HepG2 (cell line): ENCODE measurements around the gene ZNF382. TPM values are rescaled to one million over a fixed set of nuclear protein-coding genes. Genes with fewer than 3 reads are reported as not detected.

ENCODE experiments used
- ARNT ChIP-seq: fragments of 450-650 bp; IDR thresholded peaks from 2 replicates; pipeline ENCODE4 v1.6.1; 2017
- ATF7 ChIP-seq, 2 experiments: fragments of 450-650 bp in 1 of 2; sonication (generic) in 1 of 2; formaldehyde crosslinking in 1 of 2; IDR thresholded peaks; 2 replicates each; pipeline versions ENCODE4 v1.4.0 to v1.6.1; 2016 to 2020; ENCODE audit warnings: antibody characterized with exemption in 1 of 2, mild to moderate bottlenecking in 1 of 2, missing genetic modification reagents in 1 of 2
- FOXC1 ChIP-seq: sonication (generic); formaldehyde crosslinking; IDR thresholded peaks from 2 replicates; pipeline ENCODE4 v1.8.0; 2022; ENCODE audit warnings: mild to moderate bottlenecking, missing genetic modification reagents, borderline replicate concordance
- FOXM1 ChIP-seq: sonication (generic); formaldehyde crosslinking; IDR thresholded peaks from 2 replicates; pipeline ENCODE4 v1.5.0; 2020; ENCODE audit warnings: missing genetic modification reagents
- GFI1 ChIP-seq: sonication (generic); formaldehyde crosslinking; IDR thresholded peaks from 2 replicates; pipeline ENCODE4 v1.5.0; 2020; ENCODE audit warnings: missing genetic modification reagents, mild to moderate bottlenecking, borderline replicate concordance
- GTF2F1 ChIP-seq: fragments of 150-350 bp; IDR thresholded peaks from 2 replicates; pipeline ENCODE4 v1.6.1; 2014; ENCODE audit warnings: low read length
- HDAC1 ChIP-seq: sonication (generic); formaldehyde crosslinking; IDR thresholded peaks from 2 replicates; pipeline ENCODE4 v1.5.1; 2020; ENCODE audit warnings: mild to moderate bottlenecking, missing genetic modification reagents
- HES4 ChIP-seq: sonication (generic); formaldehyde crosslinking; IDR thresholded peaks from 2 replicates; pipeline ENCODE4 v1.9.0; 2021; ENCODE audit warnings: mild to moderate bottlenecking, missing genetic modification reagents, borderline replicate concordance
- ISX ChIP-seq: sonication (generic); formaldehyde crosslinking; conservative IDR thresholded peaks from 2 replicates; pipeline ENCODE4 v1.5.0; 2020; ENCODE audit warnings: missing genetic modification reagents
- NFIC ChIP-seq: IDR thresholded peaks from 2 replicates; pipeline ENCODE4 v1.6.1; 2012; ENCODE audit warnings: mild to moderate bottlenecking, low read length, inconsistent platforms
- NR3C1 ChIP-seq: sonication (generic); formaldehyde crosslinking; IDR thresholded peaks from 2 replicates; pipeline ENCODE4 v1.4.0; 2020; ENCODE audit warnings: missing genetic modification reagents
- SIN3B ChIP-seq: fragments of 150-350 bp; IDR thresholded peaks from 2 replicates; pipeline ENCODE4 v1.6.1; 2014; ENCODE audit warnings: low read length
- SMAD1 ChIP-seq: sonication (generic); formaldehyde crosslinking; IDR thresholded peaks from 2 replicates; pipeline ENCODE4 v1.4.0; 2020; ENCODE audit warnings: missing genetic modification reagents, low read depth, mild to moderate bottlenecking, borderline replicate concordance
- SNRNP70 ChIP-seq: fragments of 200-400 bp; formaldehyde crosslinking; IDR thresholded peaks from 2 replicates; pipeline ENCODE4 v1.6.1; 2017; ENCODE audit warnings: mild to moderate bottlenecking, low read depth, low read length, moderate library complexity
- SRSF1 ChIP-seq: fragments of 200-400 bp; formaldehyde crosslinking; optimal IDR thresholded peaks from 2 replicates; pipeline ENCODE3; 2017; ENCODE audit warnings: mild to moderate bottlenecking, low read depth, low read length, moderate library complexity
- TAF15 ChIP-seq: fragments of 200-400 bp; formaldehyde crosslinking; IDR thresholded peaks from one replicate; pipeline ENCODE4 v1.6.1; 2018; ENCODE audit warnings: mild to moderate bottlenecking, low read depth, low read length; ENCODE audit not compliant: poor library complexity, severe bottlenecking
- TBP ChIP-seq: sonication (generic); formaldehyde crosslinking; IDR thresholded peaks from 2 replicates; pipeline ENCODE4 v1.5.0; 2020; ENCODE audit warnings: missing genetic modification reagents
- TCF7L2 ChIP-seq: IDR thresholded peaks from 2 replicates; pipeline ENCODE4 v1.6.1; 2011; ENCODE audit warnings: mild to moderate bottlenecking, low read depth, low read length, moderate library complexity
- TP53 ChIP-seq: sonication (generic); formaldehyde crosslinking; conservative IDR thresholded peaks from 2 replicates; pipeline ENCODE4 v1.4.0; 2020; ENCODE audit warnings: missing genetic modification reagents
- ZFAT ChIP-seq: sonication (generic); formaldehyde crosslinking; conservative IDR thresholded peaks from 2 replicates; pipeline ENCODE4 v1.8.1; 2023; ENCODE audit warnings: missing genetic modification reagents, inconsistent platforms
- ZMAT5 ChIP-seq: sonication (generic); formaldehyde crosslinking; IDR thresholded peaks from 2 replicates; pipeline ENCODE4 v1.5.0; 2020; ENCODE audit warnings: mild to moderate bottlenecking, low read depth, missing genetic modification reagents, borderline replicate concordance
- ZMYM4 ChIP-seq: sonication (generic); formaldehyde crosslinking; IDR thresholded peaks from 2 replicates; pipeline ENCODE4 v1.8.1; 2023; ENCODE audit warnings: mild to moderate bottlenecking, missing genetic modification reagents
- ZNF143 ChIP-seq: sonication (generic); formaldehyde crosslinking; IDR thresholded peaks from 2 replicates; pipeline ENCODE4 v1.4.0; 2020; ENCODE audit warnings: missing genetic modification reagents
- ZNF256 ChIP-seq: sonication (generic); formaldehyde crosslinking; conservative IDR thresholded peaks from 2 replicates; pipeline ENCODE4 v1.4.0; 2020; ENCODE audit warnings: missing genetic modification reagents
- ZNF335 ChIP-seq: sonication (generic); formaldehyde crosslinking; IDR thresholded peaks from 2 replicates; pipeline ENCODE4 v1.4.0; 2020; ENCODE audit warnings: missing genetic modification reagents
- ZNF354B ChIP-seq: sonication (generic); formaldehyde crosslinking; IDR thresholded peaks from 2 replicates; pipeline ENCODE4 v1.8.0; 2022; ENCODE audit warnings: mild to moderate bottlenecking, missing genetic modification reagents
- ZNF572 ChIP-seq: sonication (generic); formaldehyde crosslinking; IDR thresholded peaks from 2 replicates; pipeline ENCODE4 v1.5.1; 2020; ENCODE audit warnings: mild to moderate bottlenecking, missing genetic modification reagents
- polyA plus RNA-seq, 8 experiments: library from polyadenylated mRNA; depleted of rRNA in 3 of 8; stranded (reverse) in 7 of 8; unstranded in 1 of 8; fragments of >200 nt; fragmentation: Illumina TruSeq in 4 of 8; extraction: Trizol in 4 of 8; gene quantifications; 2 replicates each; pipeline versions ENCODE4 v1.2.1 to v1.2.3, GENCODE V29; 2011 to 2016; ENCODE audit warnings: low read depth in 4 of 8, missing spikeins in 1 of 8, mixed read lengths in 1 of 8; ENCODE audit not compliant: insufficient read depth in 1 of 8
- total RNA-seq, 5 experiments: library from RNA; depleted of rRNA; stranded (reverse); fragments of >200 nt; fragmentation: Illumina TruSeq; extraction: Trizol; gene quantifications; 2 replicates each; pipeline ENCODE4 v1.2.3, GENCODE V29; 2016; ENCODE audit warnings: low read depth in 1 of 5
- TF ChIP-seq, protein P1 (sequence below): sonication (generic); formaldehyde crosslinking; IDR thresholded peaks from 2 replicates; pipeline ENCODE4 v1.5.0; 2020; ENCODE audit warnings: missing genetic modification reagents
- TF ChIP-seq, protein P2 (sequence below): sonication (generic); formaldehyde crosslinking; IDR thresholded peaks from 2 replicates; pipeline ENCODE4 v1.4.0; 2020; ENCODE audit warnings: missing genetic modification reagents

ZNF382 gene
- total and polyA plus RNA-seq, 2 of the 13 experiments (the other 11 are each of a cell fraction or from before 2014, with no cell fraction given): 2.3 to 6.8 TPM

DNA sequence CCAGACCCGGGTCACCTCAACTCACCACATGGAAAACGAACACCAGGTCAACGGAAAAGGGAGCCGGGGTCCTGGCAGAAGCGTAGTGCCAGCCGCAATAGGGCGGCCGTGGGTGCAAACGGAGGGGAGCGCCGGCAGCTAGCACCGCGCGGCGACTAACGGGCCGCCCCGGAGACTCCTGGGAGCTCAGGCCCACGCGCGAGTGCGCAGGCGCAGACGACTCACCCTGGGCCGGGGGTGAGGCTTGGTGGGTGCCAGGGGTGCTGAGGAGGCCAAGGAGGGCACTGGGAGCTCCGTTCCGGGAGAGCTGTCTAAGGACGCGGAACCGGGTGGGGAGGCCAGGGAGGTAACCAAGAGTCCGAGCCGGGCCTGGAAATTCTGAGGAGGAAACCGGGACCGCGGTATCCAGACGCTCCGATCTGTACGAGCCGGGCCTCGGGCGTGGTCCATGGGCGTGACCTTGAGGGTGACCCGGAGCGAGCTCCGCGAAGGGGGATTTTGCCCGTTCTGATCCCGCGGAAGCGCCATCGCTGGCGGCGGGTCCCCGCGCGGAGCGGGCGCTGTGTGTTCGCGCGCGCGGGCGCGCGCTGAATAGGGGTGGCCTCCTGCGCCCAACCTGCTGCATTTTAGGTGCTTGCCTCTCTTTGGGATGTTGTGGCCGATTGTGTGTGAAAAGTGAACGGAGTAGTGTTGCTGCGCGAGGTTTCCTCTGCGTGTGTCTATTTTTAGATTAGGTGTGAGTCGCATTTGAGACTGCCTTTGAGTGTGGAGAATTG lies at the start of gene ZNF382 (continued):
- TF ChIP-seq FOXC1 (CRISPR knock-in tag) (no peak; the same call in 1 of the 2 replicates), SNRNP70 (no peak), SMAD1 (CRISPR knock-in tag) (no peak), NFIC (no peak), ZNF335 (CRISPR knock-in tag) (0 out of 2 replicates have a peak, but pooled peaks have one; percentile 19), ZMYM4 (CRISPR knock-in tag) (peak; percentile 76), GFI1 (CRISPR knock-in tag) (no peak), ZMAT5 (no peak), ISX (CRISPR knock-in tag) (no peak), TCF7L2 (no peak), NR3C1 (CRISPR knock-in tag) (no peak), ATF7 (IDR thresholded peaks at IDR 0.05) (no peak), ATF7 (CRISPR knock-in tag; IDR thresholded peaks at IDR 0.05) (peak; percentile 50; the same call in 1 of the 2 replicates), HDAC1 (no peak; the same call in none of the 2 replicates), ZNF354B (CRISPR knock-in tag) (no peak), ZFAT (CRISPR knock-in tag) (no peak), SRSF1 (no peak), TAF15 (no peak), ZNF256 (no peak), FOXM1 (CRISPR knock-in tag) (no peak), SIN3B (no peak), TP53 (CRISPR knock-in tag) (no peak), ARNT (no peak), ZNF143 (peak; percentile 86), TBP (CRISPR knock-in tag) (no peak), ZNF572 (CRISPR knock-in tag) (no peak), HES4 (0 out of 2 replicates have a peak, but pooled peaks have one; percentile 13), GTF2F1 (no peak)
- TF ChIP-seq, protein P1, sequence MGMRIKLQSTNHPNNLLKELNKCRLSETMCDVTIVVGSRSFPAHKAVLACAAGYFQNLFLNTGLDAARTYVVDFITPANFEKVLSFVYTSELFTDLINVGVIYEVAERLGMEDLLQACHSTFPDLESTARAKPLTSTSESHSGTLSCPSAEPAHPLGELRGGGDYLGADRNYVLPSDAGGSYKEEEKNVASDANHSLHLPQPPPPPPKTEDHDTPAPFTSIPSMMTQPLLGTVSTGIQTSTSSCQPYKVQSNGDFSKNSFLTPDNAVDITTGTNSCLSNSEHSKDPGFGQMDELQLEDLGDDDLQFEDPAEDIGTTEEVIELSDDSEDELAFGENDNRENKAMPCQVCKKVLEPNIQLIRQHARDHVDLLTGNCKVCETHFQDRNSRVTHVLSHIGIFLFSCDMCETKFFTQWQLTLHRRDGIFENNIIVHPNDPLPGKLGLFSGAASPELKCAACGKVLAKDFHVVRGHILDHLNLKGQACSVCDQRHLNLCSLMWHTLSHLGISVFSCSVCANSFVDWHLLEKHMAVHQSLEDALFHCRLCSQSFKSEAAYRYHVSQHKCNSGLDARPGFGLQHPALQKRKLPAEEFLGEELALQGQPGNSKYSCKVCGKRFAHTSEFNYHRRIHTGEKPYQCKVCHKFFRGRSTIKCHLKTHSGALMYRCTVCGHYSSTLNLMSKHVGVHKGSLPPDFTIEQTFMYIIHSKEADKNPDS (CRISPR knock-in tag): no peak
- TF ChIP-seq, protein P2, sequence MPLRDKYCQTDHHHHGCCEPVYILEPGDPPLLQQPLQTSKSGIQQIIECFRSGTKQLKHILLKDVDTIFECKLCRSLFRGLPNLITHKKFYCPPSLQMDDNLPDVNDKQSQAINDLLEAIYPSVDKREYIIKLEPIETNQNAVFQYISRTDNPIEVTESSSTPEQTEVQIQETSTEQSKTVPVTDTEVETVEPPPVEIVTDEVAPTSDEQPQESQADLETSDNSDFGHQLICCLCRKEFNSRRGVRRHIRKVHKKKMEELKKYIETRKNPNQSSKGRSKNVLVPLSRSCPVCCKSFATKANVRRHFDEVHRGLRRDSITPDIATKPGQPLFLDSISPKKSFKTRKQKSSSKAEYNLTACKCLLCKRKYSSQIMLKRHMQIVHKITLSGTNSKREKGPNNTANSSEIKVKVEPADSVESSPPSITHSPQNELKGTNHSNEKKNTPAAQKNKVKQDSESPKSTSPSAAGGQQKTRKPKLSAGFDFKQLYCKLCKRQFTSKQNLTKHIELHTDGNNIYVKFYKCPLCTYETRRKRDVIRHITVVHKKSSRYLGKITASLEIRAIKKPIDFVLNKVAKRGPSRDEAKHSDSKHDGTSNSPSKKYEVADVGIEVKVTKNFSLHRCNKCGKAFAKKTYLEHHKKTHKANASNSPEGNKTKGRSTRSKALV (CRISPR knock-in tag): no peak
